CD4-positive, alpha-beta T cell treated with Interleukin-6 at 100 ng/mL for 8 hours (primary cell): ENCODE data around the gene TBC1D17.

Experiments used
- DNase-seq: peaks from one replicate; pipeline ENCODE4 v3.0.0-alpha.2; 2020; ENCODE audit warnings: mixed read lengths, low spot score

The TBC1D17 gene

DNA sequence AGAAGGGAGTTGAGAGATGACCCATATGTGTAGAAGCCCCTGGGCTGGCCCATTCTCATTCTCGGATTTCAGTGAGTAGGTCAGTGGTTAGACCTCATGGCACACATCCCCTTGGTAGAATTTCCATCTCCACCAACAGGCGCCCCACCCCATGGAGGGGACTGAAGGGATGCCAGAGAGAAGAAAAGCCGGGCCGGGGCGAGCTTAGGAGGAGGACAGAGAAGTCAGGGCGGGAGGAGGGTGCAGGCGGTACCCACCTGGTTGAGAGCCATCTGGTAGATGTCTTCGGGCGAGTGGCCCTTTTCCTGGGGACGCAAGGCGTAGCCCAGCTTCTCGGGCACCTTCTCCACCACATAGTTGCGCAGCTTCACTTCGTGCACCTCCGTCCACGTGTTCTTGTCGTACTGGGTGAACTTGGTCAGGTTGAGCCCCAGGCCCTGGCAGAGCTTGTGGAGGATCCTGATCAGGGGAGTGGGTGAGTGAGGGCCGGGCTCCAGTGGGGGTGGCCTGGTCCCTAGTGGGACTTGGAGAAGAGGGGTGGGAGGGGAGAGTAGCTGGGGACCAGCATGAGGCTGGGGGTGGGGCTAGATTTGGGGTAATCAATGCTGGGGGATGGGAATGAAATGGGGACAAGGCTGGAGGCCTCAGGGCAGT is 16.6 kb downstream of the TBC1D17 start:
- no peak for DNase-seq

DNA sequence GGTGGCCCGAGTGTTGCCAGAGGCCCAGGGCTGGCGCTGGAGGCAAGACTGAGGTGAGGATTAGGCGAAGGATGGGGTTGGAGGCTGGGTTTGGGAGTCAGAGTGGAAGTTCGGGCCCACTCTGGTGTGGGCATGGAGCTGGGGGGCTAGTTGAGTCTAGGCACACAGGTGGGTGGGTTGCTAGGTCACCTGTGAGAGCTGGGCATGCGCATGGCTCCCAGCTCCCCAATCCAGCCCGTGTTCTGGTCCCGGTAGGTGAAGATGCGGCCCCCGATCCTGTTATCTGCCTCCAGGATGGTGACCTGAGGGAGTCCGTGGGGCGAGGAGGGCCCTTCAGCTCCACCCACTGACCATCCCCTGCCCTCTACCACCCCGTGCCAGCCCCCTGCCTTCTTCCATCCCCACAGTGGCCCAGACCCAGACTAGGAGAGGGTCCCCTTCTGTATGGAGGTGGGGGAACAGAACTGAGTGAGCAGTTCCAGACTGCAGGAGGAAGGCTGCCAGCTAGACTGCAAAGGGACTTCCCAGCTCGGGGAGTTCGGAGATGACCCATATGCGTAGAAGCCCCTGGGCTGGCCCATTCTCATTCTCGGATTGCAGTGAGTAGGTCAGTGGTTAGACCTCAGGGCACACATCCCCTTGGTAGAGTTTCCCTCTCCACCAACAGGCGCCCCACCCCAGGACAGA is 17.5 kb downstream of the TBC1D17 start:
- no peak for DNase-seq

DNA sequence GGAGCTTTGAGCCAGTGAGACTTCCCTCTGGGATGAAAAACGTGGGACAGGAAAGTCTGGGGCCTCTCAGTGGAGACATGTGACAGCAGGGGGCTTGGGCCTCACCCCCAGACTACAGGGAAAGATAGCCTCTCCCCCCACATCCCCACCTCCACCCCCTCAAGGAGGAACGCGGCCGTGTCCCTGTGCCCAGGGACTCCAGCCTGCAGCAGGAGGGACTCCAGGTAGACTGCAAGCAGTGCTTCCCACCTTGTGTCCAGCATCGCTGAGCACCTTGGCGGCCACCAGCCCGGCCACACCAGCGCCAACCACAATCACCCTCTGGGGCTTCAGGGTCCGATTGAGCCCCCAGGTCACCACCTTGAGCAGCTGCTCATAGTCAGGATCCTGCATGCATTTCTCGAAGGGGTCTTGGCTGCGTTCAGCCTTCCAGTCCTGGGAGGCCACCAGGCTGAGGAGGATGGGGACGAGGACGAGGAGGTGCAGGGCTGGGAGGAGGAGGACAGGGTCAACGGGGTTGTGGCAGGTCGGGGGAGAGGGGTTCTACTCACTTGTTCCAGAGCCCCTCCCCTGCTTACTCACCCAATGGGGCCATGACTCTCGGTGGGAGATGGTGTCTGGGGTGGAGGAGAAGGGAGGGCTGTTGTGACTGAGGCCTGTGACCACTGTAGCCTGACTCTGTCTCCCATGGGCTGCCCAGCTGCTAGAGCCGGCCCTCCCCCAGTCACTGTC is 18.2 kb downstream of the TBC1D17 start:
- no peak for DNase-seq

DNA sequence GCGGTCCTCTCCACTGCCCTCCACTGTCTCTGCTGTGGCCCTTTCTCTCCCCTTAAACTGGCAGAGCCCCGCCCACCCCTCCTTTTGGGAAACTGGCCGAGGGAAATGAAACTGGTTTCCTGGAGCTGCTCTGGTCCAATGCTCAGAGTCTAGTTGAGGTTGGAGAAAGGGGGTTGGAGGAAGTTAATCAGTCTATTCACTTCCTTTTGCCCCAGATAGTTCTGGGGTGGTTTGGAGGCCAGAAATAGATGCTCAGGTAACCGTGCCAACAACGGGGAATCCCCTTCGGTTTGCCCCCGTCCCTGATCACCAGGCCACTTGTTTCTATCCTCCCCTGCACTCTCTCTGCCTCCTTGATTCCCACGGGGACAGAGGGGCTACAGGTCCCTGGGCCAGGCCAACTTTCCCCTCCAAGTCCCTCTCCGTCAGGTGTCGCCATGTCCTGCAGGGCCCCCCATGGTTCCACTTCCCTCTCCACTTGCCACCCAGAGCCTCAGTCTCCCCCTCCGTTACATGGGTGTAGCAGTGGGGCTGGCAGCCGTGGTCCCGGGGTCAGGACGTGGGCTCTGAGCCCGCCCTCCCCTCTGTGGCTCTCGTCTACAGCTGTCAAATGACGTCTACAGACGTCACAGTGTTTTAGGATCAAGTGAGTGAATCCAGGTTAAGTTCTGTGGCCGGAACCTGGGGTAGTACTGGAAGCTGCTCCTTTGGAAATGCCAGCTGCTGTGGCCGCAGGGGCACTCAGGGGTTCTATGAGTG is 19.5 kb downstream of the TBC1D17 start, which contains the start of gene IL4I1:
Gene IL4I1 (minus strand): TSS at position 25 of the 759 bp plus-strand sequence. CDS start 727 bp downstream, outside the sequence.
- peak; percentile 70 for DNase-seq

DNA sequence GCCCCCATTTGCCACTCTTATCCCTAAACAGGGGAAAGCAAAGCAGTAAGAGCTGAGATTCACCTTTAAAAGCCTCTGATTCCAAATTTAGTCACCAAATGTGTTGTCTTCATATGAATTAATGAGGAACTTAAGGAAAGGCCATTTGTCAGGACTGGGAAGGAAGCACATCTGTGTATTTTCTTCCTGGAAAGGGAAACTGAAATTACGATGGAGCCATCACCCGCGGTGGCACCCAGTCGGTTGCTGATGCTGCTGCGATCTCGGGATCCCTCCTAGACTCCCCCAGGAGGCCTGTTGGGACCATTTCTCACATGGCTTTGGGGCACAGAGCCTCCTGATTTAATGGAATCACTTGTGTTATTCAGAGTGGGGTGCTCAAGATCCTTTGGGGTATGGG is 26.6 kb downstream of the TBC1D17 start:
- DNase-seq, result no peak

DNA sequence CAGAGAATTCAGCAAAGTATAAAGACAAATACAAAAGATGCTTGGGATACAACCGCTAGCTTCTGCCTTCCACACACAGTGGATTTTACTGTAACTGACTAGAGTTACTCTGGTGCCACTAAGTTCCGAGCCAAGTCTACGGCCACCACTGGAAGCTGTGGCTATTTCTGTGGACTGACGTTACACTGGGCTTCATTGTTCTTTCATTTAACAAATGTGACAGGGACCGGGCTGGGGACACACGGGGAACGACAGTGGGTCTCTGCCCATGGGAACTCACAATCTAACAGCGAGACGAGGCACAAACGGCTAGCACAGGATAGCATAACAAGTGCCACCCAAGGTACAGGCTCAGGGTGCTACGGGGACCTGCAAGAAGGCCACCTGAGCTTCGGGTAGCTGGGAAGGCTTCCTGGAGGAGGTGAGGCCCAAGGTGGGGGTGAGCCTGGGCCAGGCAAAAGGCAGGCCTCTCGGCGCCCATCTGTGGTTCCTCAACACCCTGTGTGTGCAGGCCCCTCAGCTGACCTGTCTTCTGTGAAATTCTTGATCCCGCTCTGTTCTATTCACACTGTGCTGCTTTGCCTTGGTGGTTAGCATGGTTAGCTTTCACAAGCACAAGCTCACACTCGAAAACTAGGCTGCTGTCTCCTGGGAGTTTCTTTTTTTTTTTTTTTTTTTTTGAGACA is 29.5 kb downstream of the TBC1D17 start:
- no peak for DNase-seq

DNA sequence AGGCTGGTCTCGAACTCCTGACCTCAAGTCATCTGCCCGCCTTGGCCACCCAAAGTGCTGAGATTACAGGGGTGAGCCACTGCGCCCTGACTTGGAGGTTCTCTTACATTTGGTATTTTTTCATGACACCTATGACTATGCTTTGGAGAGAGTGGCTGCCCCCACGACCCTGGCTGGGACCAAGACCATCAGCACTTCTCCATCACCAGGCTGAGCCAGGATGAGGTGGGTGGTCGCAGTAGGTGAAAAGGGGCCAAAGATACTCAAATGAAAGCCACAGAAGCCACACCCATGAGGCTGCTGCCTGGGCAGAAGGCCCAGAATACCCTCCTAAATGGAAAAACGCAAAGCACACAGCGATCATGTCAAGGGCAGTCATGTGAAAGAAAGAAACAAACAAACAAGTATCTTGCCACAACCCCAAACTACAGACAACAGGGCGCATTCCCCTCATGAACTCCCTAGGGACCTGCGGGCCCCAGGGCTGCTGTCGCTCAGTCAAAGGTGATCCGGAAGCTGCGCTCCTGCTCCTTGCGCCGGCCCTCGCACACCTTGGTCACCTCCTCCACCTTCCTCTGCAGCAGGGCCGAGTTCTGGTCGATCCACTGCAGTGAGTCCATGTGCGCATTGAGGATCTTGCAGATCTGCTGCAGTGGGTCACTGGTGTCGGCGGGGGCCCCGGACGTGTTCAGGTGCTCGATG is 30.4 kb downstream of the TBC1D17 start:
- no peak for DNase-seq

DNA sequence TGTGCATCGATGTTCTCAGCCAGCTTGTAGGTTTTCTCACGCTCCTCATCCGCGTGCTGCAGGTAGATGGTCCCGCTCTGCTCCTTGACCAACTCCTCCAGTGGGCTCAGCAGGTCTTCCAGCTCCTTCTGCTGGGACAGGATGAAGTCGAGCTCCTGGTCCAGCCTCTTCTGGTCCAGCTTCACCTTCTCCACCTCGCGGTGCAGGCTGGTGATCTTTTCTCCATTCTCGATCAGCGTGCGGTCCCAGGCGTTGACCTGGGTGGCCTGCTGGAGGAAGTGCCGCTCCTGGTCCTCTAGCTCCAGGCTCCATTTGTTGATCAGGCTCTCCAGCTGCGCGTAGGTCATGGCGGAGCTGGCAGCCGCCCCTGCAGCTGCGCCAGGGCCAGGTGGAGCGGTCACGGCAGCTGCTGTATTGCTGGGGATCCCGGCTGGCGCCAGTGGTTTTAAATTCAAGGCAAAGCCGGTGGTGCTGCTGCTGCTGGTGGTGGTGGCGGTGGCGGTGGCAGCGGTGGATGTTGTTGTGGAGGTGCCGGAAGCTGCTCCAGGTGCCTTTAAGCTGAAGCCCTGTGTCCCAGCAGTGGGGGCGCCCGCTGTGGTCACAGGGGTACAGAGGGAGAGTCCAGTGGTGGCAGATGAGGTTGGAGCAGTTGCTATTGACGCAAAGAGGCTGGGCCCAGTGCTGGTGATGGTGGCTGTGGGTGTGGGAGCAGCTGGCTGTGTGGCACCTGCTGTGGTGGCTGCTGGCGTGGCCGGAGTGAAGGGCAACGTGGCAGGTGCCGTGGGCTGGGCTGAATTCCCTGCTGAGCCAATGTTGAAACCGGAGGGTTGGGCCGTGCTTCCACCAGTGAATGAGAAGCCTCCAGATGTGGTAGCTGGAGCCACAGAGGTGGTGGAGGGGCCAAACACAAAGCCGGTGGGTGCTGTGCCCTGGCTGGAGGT is 31.2 kb downstream of the TBC1D17 start:
- DNase-seq, result no peak

DNA sequence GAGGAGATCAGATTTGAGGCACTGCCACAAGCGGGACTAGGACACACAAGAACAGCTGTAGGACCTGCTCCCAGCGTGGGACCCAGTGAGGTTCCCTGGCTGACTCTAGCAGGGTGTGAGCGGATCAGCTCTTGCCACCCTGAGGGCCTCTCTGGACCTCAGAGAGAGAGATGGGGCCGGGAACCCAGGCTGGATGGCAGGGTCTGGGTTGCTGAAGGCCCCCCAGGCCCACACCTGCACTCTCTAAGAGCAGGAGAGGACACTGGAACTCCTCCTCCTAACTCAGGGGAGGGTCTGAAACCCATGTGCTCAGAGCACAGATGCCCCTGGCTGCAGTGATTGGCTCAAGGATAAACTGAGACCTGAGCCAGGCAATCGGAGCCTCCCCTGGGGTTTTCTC is 32.7 kb downstream of the TBC1D17 start:
- no peak for DNase-seq

DNA sequence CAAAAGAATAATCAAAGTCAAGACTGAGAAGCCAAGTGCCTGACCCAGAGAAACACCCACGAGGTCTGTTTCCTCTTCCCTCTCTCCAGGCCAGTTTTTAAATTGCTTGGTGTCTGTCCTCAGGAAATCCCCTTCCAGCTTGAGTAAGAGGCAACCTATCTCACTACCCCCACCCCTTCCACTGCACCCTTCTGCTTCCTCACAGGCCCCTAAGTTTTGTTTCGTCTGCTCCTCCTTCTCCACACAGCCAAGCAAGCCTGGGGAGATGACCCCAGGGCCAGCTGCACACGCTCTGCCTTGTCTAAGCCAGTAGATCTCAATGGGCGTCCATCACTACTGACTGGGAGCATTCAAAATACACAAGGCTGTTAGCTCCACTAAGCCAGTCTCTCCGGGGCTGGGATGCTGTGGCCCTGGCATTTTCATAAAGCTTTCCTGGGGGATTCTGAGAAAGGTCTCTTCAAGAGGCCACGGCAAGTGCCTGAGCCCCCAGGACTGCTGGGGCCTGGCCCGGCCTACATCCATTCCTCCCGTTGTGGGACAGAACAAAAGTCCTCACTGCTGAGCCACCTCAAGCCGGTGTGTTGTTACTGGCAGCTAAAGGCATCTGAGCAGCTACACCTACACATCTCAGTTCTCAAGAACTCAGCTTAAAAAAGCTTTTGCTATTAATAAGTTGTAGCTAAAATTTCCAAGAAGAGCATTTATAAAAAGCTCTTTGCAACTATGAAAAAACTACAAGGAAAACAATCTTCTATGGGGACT is 34.1 kb downstream of the TBC1D17 start:
- no peak for DNase-seq

DNA sequence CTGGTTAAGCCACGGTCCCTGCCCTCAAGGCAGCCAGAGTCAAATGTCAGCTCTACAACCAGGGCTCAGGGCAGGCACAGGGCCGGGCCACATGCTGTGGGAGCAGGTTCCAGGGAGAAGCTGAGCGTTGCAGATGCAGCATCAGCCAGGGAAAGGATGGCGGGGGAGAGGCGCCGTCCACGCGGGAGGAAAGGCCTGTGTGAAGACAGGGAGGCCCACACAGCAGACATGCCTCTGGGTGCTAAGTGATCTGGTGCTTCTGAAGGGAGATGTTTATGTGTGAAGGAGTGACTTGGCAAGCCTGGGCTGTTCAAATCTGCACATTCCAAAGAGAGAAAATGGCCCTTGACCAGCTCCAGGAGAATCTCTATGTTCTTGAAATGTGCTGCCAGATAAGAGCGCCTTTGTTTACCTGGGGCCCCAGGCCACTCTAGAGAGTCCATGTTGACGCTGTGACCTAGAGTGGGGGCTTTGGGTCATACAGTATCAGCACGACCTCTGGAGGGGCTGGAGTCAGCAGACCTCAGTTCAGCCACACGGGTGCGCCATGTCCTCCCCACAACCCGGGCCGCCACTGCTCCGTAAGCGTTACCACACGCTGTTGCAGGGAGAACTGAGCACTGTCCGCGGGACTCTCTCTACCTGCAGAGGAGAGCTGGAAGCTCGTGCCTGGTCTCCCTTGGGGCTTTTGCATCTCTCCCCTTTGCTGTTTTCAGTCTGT is 35.6 kb downstream of the TBC1D17 start:
- DNase-seq, result no peak

DNA sequence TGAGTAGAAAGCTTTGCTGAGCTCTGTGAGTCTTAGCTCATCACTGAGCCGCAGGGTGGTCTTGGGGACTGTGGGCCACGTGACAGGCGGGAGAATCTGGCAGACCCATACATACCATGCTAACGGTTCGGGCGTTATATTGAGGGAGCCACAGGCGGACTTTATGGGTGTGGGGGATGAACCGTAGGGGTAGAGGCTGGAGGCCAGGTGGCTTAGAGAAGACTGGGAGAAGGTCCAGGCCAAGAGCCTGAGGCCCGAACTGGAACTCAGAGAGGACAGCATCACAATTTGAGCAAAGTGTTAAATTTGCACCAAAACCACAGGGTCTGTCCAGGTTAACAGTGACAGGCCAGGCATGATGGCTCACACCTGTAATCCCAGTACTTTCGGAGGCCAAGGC is 36.2 kb downstream of the TBC1D17 start:
- no peak for DNase-seq

DNA sequence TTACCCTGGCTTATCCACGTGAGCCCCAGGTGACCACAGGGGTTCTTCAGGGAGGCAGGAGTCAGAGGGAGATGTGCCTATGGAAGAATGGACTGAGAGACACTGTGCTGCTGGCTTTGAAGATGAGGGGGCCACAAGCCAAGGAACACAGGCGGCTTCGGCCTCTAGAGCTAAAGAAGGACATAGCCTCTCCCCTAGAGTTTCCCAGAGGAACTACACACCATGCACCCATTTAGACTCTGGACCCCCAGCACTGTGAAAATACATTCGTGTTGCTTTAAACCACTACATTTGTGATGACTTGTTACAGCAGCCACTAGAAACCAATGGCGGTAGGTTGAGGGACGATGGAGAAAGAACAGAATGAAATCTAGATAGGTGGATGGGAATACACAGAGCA is 37.8 kb downstream of the TBC1D17 start:
- DNase-seq, result no peak

DNA sequence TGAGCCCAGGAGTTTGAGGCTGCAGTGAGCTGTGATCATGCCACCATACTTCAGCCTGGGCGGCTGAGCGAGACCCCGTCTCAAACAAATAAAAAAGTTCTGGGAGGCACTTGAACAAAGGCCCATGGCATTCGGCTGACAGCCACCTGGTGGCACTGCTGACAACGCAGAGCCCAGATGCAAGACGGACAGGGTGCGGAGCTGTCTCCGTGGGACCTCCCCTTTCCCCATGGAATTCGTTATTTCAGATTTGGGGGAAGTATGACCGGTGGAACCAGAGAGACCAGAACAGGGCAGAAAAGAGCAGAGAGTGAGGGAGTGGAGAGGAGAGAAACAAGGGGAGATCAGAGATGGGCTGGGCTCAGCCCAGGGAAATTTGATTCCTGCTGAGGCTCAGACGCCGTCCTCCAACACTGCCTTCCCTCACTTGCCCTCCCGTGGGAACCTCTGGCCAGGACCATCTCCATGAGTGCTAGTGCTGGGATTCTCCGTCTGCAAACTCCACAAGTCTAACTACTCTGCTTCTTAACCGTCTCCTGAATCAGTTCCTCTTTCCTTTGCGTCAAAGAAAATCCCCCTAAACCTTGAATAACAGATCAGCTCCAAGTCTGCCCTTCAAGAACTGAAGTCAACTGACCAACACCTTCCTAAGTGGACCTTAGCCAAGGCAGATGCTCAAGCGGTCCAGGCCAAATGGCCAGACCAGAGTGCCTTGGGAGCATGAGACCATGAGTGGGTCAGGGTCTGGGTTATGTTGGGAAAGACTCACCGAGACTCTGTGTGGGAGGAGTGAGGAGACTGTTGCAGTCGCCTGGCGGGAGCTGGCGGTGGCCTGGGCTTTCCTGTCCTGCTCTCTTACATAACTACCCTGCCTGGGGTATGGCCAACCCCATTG is 39.6 kb downstream of the TBC1D17 start:
- no peak for DNase-seq

DNA sequence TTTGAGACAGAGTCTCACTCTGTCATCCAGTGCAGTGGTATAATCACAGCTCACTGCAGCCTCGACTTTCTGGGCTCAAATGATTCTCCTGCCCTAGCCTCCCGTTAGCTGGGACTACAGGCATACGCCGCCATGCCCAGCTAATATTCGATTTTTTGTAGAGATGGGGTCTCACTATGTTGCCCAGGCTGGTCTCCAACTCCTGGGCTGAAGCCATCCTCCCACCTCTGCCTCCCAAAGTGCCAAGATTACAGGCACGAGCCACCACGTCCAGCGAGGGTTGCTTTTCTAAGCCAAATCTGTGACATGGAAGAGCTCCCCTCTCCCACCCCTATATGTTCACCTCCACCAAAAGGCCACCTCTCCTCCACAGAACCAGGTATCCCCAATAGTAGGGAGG is 40.6 kb downstream of the TBC1D17 start:
- DNase-seq, result no peak

DNA sequence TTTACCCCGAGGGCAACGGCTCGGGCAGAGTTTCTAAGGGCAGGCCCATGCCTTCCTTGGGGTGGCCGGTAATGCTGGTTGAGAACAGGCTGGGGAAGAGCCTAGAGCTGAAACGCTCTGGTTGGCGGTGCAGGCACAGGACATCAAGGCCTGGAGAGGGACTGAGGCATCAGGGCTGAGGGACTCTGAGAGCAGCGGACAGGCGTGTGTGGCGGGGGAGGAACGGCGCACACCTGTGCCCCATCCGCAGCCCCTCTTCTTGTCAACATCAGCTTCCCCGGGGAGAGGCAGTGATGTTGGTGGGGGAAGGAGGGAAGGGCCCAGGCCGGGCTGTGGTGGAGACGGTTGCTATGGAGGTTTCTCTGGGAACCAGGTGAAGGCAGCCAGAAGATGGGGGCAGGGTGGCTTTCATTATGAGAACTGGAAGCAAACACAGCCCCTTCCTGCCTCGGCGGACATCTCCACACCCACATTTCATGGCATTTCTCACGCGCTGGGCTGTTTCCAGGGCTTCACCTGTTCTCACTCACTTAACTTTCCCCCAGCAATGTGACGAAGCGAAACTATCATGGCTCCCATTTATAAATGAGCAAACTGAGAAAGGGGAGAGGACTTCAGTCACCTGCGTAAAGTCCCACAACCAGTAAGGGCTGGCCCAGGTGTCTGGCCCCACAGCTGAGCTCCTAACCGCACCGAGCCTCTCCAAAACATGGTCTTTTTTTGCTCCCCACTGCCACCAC is 43.3 kb downstream of the TBC1D17 start:
- no peak for DNase-seq
